D721Med (cell line): ENCODE measurements around the gene SHQ1.

ENCODE experiments used
- DNase-seq: peaks from one replicate; pipeline ENCODE4 v3.0.0; 2011; ENCODE audit warnings: low spot score; ENCODE audit not compliant: insufficient read length
- FAIRE-seq: peaks from 2 replicates; lab custom pipeline; 2011; peaks lifted over from hg19 to GRCh38; lab: Jason Lieb, UNC
- TF ChIP-seq, protein P1 (sequence below): IDR thresholded peaks from 2 replicates; pipeline ENCODE4 v1.5.1; 2012; ENCODE audit warnings: mild to moderate bottlenecking, control low read depth; ENCODE audit not compliant: insufficient read depth; ENCODE audit errors: missing control alignments

The SHQ1 gene

DNA sequence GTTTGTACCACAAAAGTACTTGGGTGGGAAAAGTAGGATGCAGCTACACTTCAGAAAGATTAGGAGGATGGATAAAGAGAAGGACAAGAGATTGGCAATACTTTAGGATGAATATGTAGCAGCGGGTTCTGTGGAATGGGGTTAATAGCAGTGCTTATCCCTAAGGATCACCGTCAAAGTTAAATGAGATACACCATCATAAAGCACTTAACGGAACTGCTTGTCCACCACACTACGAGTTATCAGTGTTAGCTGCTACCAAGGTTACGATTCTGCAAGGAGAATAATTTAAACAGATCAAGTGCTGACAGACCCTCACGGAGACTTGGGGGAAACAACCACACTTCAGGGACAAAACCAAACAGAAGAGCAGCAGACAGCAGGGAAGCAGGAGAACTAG is 963 bp downstream of the SHQ1 start:
- no peak for DNase-seq
- FAIRE-seq: no peak
- TF ChIP-seq, protein P1, sequence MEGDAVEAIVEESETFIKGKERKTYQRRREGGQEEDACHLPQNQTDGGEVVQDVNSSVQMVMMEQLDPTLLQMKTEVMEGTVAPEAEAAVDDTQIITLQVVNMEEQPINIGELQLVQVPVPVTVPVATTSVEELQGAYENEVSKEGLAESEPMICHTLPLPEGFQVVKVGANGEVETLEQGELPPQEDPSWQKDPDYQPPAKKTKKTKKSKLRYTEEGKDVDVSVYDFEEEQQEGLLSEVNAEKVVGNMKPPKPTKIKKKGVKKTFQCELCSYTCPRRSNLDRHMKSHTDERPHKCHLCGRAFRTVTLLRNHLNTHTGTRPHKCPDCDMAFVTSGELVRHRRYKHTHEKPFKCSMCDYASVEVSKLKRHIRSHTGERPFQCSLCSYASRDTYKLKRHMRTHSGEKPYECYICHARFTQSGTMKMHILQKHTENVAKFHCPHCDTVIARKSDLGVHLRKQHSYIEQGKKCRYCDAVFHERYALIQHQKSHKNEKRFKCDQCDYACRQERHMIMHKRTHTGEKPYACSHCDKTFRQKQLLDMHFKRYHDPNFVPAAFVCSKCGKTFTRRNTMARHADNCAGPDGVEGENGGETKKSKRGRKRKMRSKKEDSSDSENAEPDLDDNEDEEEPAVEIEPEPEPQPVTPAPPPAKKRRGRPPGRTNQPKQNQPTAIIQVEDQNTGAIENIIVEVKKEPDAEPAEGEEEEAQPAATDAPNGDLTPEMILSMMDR: no peak

DNA sequence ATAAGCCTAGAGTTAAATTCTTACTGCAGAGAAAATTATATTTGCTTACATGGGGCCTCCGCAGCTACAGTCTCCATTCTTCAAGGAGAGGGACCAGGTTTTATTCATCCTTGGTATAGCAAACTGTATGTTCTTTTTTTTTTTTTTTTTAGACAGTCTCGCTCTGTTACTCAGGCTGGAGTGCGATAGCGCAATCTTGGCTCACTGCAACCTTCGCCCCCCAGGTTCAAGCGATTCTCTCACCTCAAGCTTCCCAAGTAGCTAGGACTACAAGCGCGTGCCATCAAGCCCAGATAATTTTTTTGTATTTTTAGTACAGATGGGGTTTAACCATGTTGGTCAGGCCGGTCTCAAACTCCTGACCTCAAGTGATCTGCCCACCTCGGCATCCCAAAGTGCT is 2.1 kb downstream of the SHQ1 start:
- TF ChIP-seq, protein P1: no peak
- no peak for FAIRE-seq
- DNase-seq: no peak

DNA sequence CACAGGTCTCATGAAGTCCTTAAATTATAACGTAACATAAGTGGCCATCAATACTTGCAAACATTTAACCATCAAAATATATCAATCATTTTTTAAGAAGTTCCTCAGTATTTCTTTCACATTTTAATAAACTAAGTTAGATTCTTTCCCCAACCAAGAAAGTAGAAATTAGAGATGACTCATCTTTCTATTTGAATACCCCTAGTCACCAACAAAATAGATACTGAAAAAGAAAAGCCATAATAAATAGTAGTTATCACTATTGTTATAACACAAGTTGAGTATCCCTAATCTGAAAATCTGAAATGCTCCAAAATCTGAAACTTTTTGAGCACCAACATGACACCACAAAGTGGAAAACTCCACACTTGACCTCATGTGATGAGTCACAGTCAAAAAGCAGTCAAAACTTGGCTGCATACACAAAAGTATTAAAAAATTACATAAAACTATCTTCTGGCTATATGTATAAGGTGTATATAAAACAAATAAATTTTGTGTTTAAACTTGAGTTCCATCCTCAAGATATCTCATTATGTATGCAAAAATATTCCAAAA is 3.7 kb downstream of the SHQ1 start:
- TF ChIP-seq, protein P1: no peak
- FAIRE-seq: no peak
- no peak for DNase-seq

DNA sequence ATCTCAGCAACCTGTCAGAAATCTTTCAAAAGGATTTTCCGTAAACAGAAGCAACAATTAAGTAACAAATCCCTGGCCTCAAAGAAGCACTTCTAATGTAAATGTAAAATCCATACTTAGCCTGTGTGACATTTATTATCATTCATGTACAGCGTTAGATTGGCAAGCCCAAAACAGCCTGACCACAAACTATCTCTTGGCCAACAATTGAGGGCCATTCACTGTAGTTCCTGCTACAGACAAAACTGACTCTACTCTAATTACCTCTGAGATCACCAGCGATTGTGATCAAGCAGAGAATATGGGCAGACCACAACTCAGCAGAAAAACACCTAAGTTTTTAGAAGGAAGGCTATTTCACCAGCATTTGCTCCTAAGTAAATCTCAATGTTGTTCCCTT is 9.2 kb downstream of the SHQ1 start:
- no peak for DNase-seq
- TF ChIP-seq, protein P1: no peak

DNA sequence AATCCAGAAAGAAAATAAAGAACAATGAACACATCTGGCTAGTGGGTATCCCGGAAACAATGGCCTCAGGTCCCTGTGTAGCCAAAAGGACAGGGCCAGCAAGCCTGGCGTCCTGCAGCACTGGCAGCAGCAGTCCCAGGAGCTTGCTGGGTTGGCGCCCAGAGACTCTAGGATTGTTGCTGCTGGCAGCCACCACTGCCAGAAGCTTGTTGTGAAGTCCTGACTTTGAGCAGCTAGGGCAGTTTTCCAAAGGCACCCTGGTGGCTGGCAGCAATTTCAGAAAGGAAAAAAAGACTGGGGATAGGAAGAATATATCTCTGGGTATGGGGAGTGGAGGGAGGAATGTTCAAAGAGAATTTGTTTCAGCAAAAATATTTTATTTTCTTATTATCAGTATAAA is 11.3 kb downstream of the SHQ1 start:
- TF ChIP-seq, protein P1: no peak
- FAIRE-seq (no peak), DNase-seq (no peak)

More for the DNA sequence above, 9.2 kb downstream of the SHQ1 start:
- no peak for FAIRE-seq

DNA sequence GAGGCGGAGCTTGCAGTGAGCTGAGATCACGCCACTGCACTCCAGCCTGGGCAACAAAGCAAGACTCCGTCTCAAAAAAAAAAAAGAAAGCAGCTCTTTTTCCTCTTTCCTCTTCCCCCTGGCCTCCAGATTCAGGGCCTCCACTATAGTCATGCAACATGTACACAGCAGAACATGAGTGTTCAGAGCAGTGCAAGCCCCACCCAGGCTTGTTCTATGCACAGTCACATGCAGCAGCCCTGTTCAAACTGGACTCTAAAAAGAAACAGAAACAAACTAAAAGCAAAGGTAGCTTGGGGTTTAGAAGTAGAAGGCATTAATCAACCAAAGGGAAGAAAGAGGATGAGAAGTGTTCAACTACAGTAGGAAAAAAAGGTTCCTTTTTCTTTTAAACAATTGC is 11.8 kb downstream of the SHQ1 start:
- FAIRE-seq (no peak), DNase-seq (no peak)
- TF ChIP-seq, protein P1: no peak

DNA sequence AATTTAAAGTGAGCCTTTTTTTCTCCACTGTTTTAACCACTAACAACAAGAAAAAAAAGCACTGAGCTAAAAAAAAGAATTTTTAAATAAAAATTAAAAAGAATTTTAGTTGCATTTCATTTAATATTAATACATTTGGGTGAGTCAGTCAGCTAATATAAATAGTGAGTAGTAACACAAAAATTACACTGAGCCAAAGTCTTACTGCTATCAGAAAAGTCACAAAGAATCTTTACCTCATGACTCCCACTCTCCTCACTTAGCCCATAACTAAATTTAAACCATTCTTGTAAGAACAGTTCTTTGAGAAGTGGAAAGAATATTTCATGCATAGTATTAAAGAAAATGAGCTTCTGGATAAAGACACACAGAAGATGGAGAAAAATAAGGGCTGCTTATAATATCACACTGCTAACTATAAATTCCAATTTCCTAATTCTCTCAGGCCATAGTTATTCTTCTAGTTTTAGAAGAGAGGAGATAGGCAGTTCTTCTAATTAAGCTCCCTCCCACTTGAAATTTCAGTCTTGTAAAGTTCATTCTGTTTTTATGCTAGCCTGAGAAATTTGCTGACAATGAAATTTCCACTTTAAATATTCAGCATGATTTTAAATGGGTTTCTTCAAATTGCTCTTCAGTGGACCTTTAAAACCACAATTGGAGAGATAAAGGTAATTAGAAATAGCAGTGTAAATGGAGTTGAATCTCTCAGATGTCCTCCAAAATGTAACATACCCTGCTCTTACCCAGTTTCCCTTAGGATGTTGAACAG is 17.6 kb downstream of the SHQ1 start:
- no peak for DNase-seq
- TF ChIP-seq, protein P1: no peak
- no peak for FAIRE-seq
